Esophagus muscularis mucosa (tissue), 4 donors: ENCODE measurements around the gene FANCI. TPM values are rescaled to one million over a fixed set of nuclear protein-coding genes. Genes with fewer than 3 reads are reported as not detected.

ENCODE experiments used
- DNase-seq: peaks from one replicate; pipeline ENCODE4 v3.0.0-alpha.2; 2017; ENCODE audit errors: extremely low spot score
- H3K27ac ChIP-seq, 4 donors: fragments of 200-600 bp; sonication (generic); replicated peaks in 1 of 4; 1 replicate in 3 of 4; 2 replicates in 1 of 4; pipeline ENCODE4 v1.5.1; 2016 to 2019; ENCODE audit warnings: mild to moderate bottlenecking in 1 of 4
- H3K27me3 ChIP-seq, 4 donors: fragments of 200-600 bp; sonication (generic); one replicate each; pipeline versions ENCODE4 v1.5.1 to v1.6.0; 2016 to 2019
- H3K36me3 ChIP-seq, 4 donors: fragments of 200-600 bp; sonication (generic); one replicate each; pipeline ENCODE4 v1.5.1; 2016 to 2019
- H3K4me1 ChIP-seq, 4 donors: fragments of 200-600 bp; sonication (generic); one replicate each; pipeline ENCODE4 v1.5.1; 2016 to 2019
- H3K4me3 ChIP-seq, 4 donors: fragments of 200-600 bp; sonication (generic); 1 replicate in 2 of 4; 2 replicates in 2 of 4; pipeline ENCODE4 v1.5.1; 2016 to 2019; ENCODE audit warnings: mild to moderate bottlenecking in 4 of 4, moderate library complexity in 1 of 4
- H3K9me3 ChIP-seq, 4 donors: fragments of 200-600 bp; sonication (generic); 1 replicate in 3 of 4; 2 replicates in 1 of 4; pipeline ENCODE4 v1.5.1; 2016 to 2019
- CTCF ChIP-seq, 3 experiments: fragments of 200-600 bp in 2 of 3; fragments of 450-650 bp in 1 of 3; sonication (generic) in 2 of 3; IDR thresholded peaks; one replicate each; pipeline ENCODE4 v1.5.1; 2017 to 2019; ENCODE audit warnings: antibody characterized with exemption in 3 of 3, mild to moderate bottlenecking in 2 of 3, moderate library complexity in 1 of 3
- EP300 ChIP-seq: sonication (generic); formaldehyde crosslinking; IDR thresholded peaks from one replicate; pipeline ENCODE4 v1.6.1; 2017; ENCODE audit warnings: antibody characterized with exemption
- POLR2A ChIP-seq: fragments of 450-650 bp; IDR thresholded peaks from one replicate; pipeline ENCODE4 v1.6.1; 2017; ENCODE audit warnings: antibody characterized with exemption, moderate library complexity, mild to moderate bottlenecking, low read depth
- POLR2AphosphoS5 ChIP-seq, 2 donors: sonication (generic); formaldehyde crosslinking; IDR thresholded peaks; one replicate each; pipeline ENCODE4 v1.6.1; 2017; ENCODE audit warnings: antibody characterized with exemption in 2 of 2
- WGBS: methylation state at CpG from one replicate; pipeline ENCODE4 v1.1.5; 2018; 5-methylcytosine and 5-hydroxymethylcytosine counted together
- intact Hi-C: fragments of 100-400 bp; cut with DNase I; formaldehyde crosslinking; loops from one replicate; pipeline ENCODE4 v1.15.1; 2023
- total RNA-seq, 4 donors: library from RNA; depleted of rRNA; stranded (reverse); fragments of >200 nt; gene quantifications; one replicate each; pipeline versions ENCODE4 v1.1.0 to v1.2.1, GENCODE V29; 2016

FANCI gene
- total RNA-seq, 4 donors from 2014 or later, result 3.5 to 10.2 (median 4.0) TPM

GRCh38 chr15:89362203-89363101 is 118.7 kb downstream of the FANCI start:
- DNase-seq, result no peak
- H3K9me3 ChIP-seq, result no peaks in the 10 kb centered on the region
- no peak overlapping the region for H3K27ac ChIP-seq
- peak overlapping the region in 3 of 4 donors; percentile 12 to 30 (median 24) for H3K4me3 ChIP-seq
- no peak for TF ChIP-seq POLR2AphosphoS5 (IDR thresholded peaks at IDR 0.05)
- intact Hi-C loops, result no loop called here
- no peaks in the 10 kb centered on the region for H3K36me3 ChIP-seq
- peaks cover 16 to 45% (median 36%) of the 10 kb centered on the region in 4 donors for H3K4me1 ChIP-seq
- under 1% methylated on average over 18 of the region's 73 CpGs for WGBS
- H3K27me3 ChIP-seq, result peaks cover 0 to 100% (median 93%) of the 10 kb centered on the region in 4 donors

GRCh38 chr15:89363133-89363532 is 119.4 kb downstream of the FANCI start:
- Histone ChIP-seq H3K9me3 (no peaks in the 10 kb centered on the region), H3K4me3 (peak overlapping the region in 1 of 4 donors; percentile 24), H3K27me3 (peaks cover 0 to 100% (median 95%) of the 10 kb centered on the region in 4 donors), H3K27ac (no peak overlapping the region), H3K4me1 (peaks cover 22 to 52% (median 43%) of the 10 kb centered on the region in 4 donors), H3K36me3 (no peaks in the 10 kb centered on the region)
- intact Hi-C loops, result no loop called here
- no peak for TF ChIP-seq CTCF (IDR thresholded peaks at IDR 0.05)
- TF ChIP-seq EP300, result no peak
- no peak for TF ChIP-seq POLR2AphosphoS5 (IDR thresholded peaks at IDR 0.05)
- no peak for TF ChIP-seq POLR2A
- no peak for DNase-seq
- WGBS, result 13% methylated on average over 6 of the region's 6 CpGs

- Histone ChIP-seq H3K27ac (no peak overlapping the region), H3K4me3 (no peak overlapping the region), H3K27me3 (peaks cover 3 to 100% (median 100%) of the 10 kb centered on the region in 4 donors), H3K4me1 (peaks cover 22 to 52% (median 40%) of the 10 kb centered on the region in 4 donors), H3K36me3 (no peaks in the 10 kb centered on the region), H3K9me3 (no peaks in the 10 kb centered on the region)
- WGBS, result no CpG with 5 or more reads among the region's 4 CpGs
- TF ChIP-seq CTCF (IDR thresholded peaks at IDR 0.05) (no peak), POLR2AphosphoS5 (IDR thresholded peaks at IDR 0.05) (no peak), POLR2A (no peak), EP300 (no peak)
- no peak for DNase-seq
- intact Hi-C loops, result no loop called here
These were observed 120.0 kb downstream of the FANCI start for GRCh38 chr15:89363770-89364169.

DNA sequence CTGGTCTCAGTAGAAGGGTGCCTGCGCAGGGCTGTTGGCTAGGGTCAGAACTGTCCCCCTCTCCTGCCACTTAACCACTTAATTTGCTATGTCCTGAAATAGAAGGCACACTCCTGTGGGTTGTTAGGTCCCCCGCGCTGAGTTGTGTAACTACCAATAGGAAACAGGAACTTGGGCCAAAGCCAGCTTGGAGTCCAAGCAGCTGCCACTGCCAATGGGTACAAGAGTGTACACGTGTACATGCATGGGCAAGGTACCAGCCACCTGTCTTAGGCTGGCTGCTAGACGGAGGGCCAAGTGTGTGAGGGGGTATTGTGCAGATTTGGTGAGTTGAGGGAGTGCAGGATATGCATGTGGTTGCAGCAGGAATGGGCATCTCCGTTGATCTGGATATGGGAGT is 120.6 kb downstream of the FANCI start:
- no peak overlapping the region for H3K4me3 ChIP-seq
- TF ChIP-seq CTCF (IDR thresholded peaks at IDR 0.05) (no peak), POLR2A (no peak), POLR2AphosphoS5 (IDR thresholded peaks at IDR 0.05) (no peak), EP300 (no peak)
- H3K9me3 ChIP-seq, result no peaks in the 10 kb centered on the region
- H3K36me3 ChIP-seq, result no peaks in the 10 kb centered on the region
- peaks cover 5 to 100% (median 100%) of the 10 kb centered on the region in 4 donors for H3K27me3 ChIP-seq
- WGBS, result 10% methylated on average over 4 of the region's 6 CpGs
- intact Hi-C loops, result no loop called here
- no peak overlapping the region for H3K27ac ChIP-seq
- peaks cover 16 to 47% (median 34%) of the 10 kb centered on the region in 4 donors for H3K4me1 ChIP-seq
- no peak for DNase-seq

GRCh38 chr15:89364741-89365450 is 121.1 kb downstream of the FANCI start:
- H3K9me3 ChIP-seq, result no peaks in the 10 kb centered on the region
- peaks cover 5 to 100% (median 100%) of the 10 kb centered on the region in 4 donors for H3K27me3 ChIP-seq
- TF ChIP-seq CTCF (IDR thresholded peaks at IDR 0.05), result no peak
- no peak for TF ChIP-seq POLR2AphosphoS5 (IDR thresholded peaks at IDR 0.05)
- intact Hi-C loops, result no loop called here
- 29% methylated on average over 8 of the region's 13 CpGs for WGBS
- no peaks in the 10 kb centered on the region for H3K36me3 ChIP-seq
- DNase-seq, result no peak
- H3K27ac ChIP-seq, result no peak overlapping the region
- no peak overlapping the region for H3K4me3 ChIP-seq
- H3K4me1 ChIP-seq, result peaks cover 15 to 43% (median 32%) of the 10 kb centered on the region in 4 donors
